Transverse colon (tissue), 4 donors: Measurements from ENCODE around the gene CRYBG2. TPM values are rescaled to one million over a fixed set of nuclear protein-coding genes. Genes with fewer than 3 reads are reported as not detected.
"Not testable (repeated sequence)": the region's sequence is repeated elsewhere in the genome, so short reads cannot be mapped to it uniquely, and the experiment has no call there.

Experiments
- DNase-seq: peaks from one replicate; pipeline ENCODE4 v3.0.0-alpha.2; 2019
- H3K27ac ChIP-seq, 4 donors: fragments of 200-600 bp; sonication (generic); 2 replicates each; pipeline ENCODE4 v1.5.1; 2016 to 2018; ENCODE audit warnings: inconsistent platforms in 4 of 4
- H3K27me3 ChIP-seq: fragments of 200-600 bp; sonication (generic); 2 replicates; pipeline ENCODE4 v1.5.1; 2017; ENCODE audit warnings: inconsistent platforms
- H3K36me3 ChIP-seq, 4 donors: fragments of 200-600 bp; sonication (generic); 2 replicates each; pipeline ENCODE4 v1.5.1; 2017 to 2019; ENCODE audit warnings: inconsistent platforms in 4 of 4
- H3K4me1 ChIP-seq, 4 donors: fragments of 200-600 bp; sonication (generic); 2 replicates each; pipeline ENCODE4 v1.5.1; 2017 to 2020; ENCODE audit warnings: inconsistent platforms in 4 of 4
- H3K4me3 ChIP-seq, 4 donors: fragments of 200-600 bp; sonication (generic); 1 replicate in 1 of 4; 2 replicates in 3 of 4; pipeline versions ENCODE4 v1.5.1 to v1.6.1; 2017 to 2019; ENCODE audit warnings: inconsistent platforms in 4 of 4
- H3K9me3 ChIP-seq, 2 donors: fragments of 200-600 bp; sonication (generic); 2 replicates each; pipeline ENCODE4 v1.5.1; 2017 to 2019; ENCODE audit warnings: inconsistent platforms in 2 of 2
- CTCF ChIP-seq, 5 experiments: fragments of 200-600 bp in 3 of 5; fragments of 450-650 bp in 2 of 5; sonication (generic) in 3 of 5; IDR thresholded peaks; 1 replicate in 2 of 5; 2 replicates in 3 of 5; pipeline ENCODE4 v1.5.1; 2016 to 2017; ENCODE audit warnings: antibody characterized with exemption in 5 of 5, inconsistent platforms in 3 of 5, mild to moderate bottlenecking in 2 of 5, moderate library complexity in 1 of 5
- EP300 ChIP-seq: sonication (generic); formaldehyde crosslinking; IDR thresholded peaks from one replicate; pipeline ENCODE4 v1.6.1; 2017; ENCODE audit warnings: antibody characterized with exemption, low read depth
- POLR2A ChIP-seq: fragments of 450-650 bp; IDR thresholded peaks from one replicate; pipeline ENCODE4 v1.6.1; 2016; ENCODE audit warnings: antibody characterized with exemption, mild to moderate bottlenecking, moderate library complexity
- POLR2AphosphoS5 ChIP-seq, 3 donors: sonication (generic); formaldehyde crosslinking; IDR thresholded peaks; one replicate each; pipeline ENCODE4 v1.6.1; 2016; ENCODE audit warnings: antibody characterized with exemption in 3 of 3
- WGBS, 2 donors: methylation state at CpG; one replicate each; pipeline ENCODE4 v1.1.5; 2018; ENCODE audit warnings: low coverage in 1 of 2; 5-methylcytosine and 5-hydroxymethylcytosine counted together
- in situ Hi-C, 4 donors: fragments of 200-750 bp; cut with MboI; loops; one replicate each; pipeline versions ENCODE4 v1.15.0 to v1.15.1; 2017; ENCODE audit warnings: low sequenced_read_pairs in 3 of 4, low pct_ligation_motif_present in 1 of 4, low pct_unique_long_range_greater_than_20kb in 1 of 4
- intact Hi-C: fragments of 100-400 bp; cut with DNase I; formaldehyde crosslinking; loops from one replicate; pipeline ENCODE4 v1.15.1; 2023; ENCODE audit warnings: low total_unique reads
- total RNA-seq, 4 donors: library from RNA; depleted of rRNA; stranded (reverse); fragments of >200 nt; gene quantifications; one replicate each; pipeline ENCODE4 v1.1.0, GENCODE V29; 2016

Gene CRYBG2
- total RNA-seq, 4 donors from 2014 or later = 2.8 to 41.9 (median 22.3) TPM

GRCh38 chr1:26387447-26387846 is 33.5 kb upstream of the CRYBG2 start:
- H3K27me3 ChIP-seq = no peaks in the 10 kb centered on the region
- intact Hi-C loops = no loop called here
- in situ Hi-C loops = no loop called here
- H3K27ac ChIP-seq = no peak overlapping the region
- WGBS, 2 donors = 47% methylated on average over 7 of the region's 7 CpGs; no CpG with 5 or more reads in 1 of the 2 donors
- no peaks in the 10 kb centered on the region for H3K9me3 ChIP-seq
- H3K36me3 ChIP-seq = no peaks in the 10 kb centered on the region
- TF ChIP-seq EP300 (no peak), CTCF (IDR thresholded peaks at IDR 0.05) (no peak), POLR2A (no peak), POLR2AphosphoS5 (IDR thresholded peaks at IDR 0.05) (no peak)
- no peak overlapping the region for H3K4me3 ChIP-seq
- H3K4me1 ChIP-seq = no peaks in the 10 kb centered on the region
- DNase-seq = peak; percentile 14

- DNase-seq, in situ Hi-C loops, H3K27me3 ChIP-seq, H3K36me3 ChIP-seq, H3K4me1 ChIP-seq, intact Hi-C loops, H3K27ac ChIP-seq, H3K9me3 ChIP-seq, H3K4me3 ChIP-seq: not testable (repeated sequence)
- WGBS, 2 donors = 83 to 91% methylated on average over 1 to 3 of the region's 3 CpGs
These were observed 31.1 kb upstream of the CRYBG2 start for GRCh38 chr1:26385063-26385462.

- H3K9me3 ChIP-seq = no peaks in the 10 kb centered on the region
- no peak overlapping the region for H3K27ac ChIP-seq
- H3K27me3 ChIP-seq = no peaks in the 10 kb centered on the region
- no peak for TF ChIP-seq POLR2AphosphoS5 (IDR thresholded peaks at IDR 0.05)
- in situ Hi-C loops (no loop called here), intact Hi-C loops (no loop called here)
- no peak overlapping the region for H3K4me3 ChIP-seq
- no peaks in the 10 kb centered on the region for H3K36me3 ChIP-seq
- 43 to 74% methylated on average over 3 of the region's 3 CpGs for WGBS, 2 donors
- no peaks in the 10 kb centered on the region for H3K4me1 ChIP-seq
- no peak for DNase-seq
These were observed 30.1 kb upstream of the CRYBG2 start for GRCh38 chr1:26384076-26384475.

- Histone ChIP-seq H3K27ac (no peak overlapping the region), H3K9me3 (no peaks in the 10 kb centered on the region), H3K4me3 (no peak overlapping the region), H3K36me3 (no peaks in the 10 kb centered on the region), H3K27me3 (no peaks in the 10 kb centered on the region), H3K4me1 (peaks cover 0 to 6% (median 3%) of the 10 kb centered on the region in 4 donors)
- TF ChIP-seq POLR2A (no peak), POLR2AphosphoS5 (IDR thresholded peaks at IDR 0.05) (no peak), EP300 (no peak), CTCF (IDR thresholded peaks at IDR 0.05) (no peak)
- WGBS, 2 donors = 60 to 95% methylated on average over 1 to 3 of the region's 3 CpGs
- in situ Hi-C loops (no loop called here), intact Hi-C loops (no loop called here)
- no peak for DNase-seq
These were observed 24.9 kb upstream of the CRYBG2 start for GRCh38 chr1:26378879-26379251.

GRCh38 chr1:26378088-26378878 is 24.4 kb upstream of the CRYBG2 start:
- 33 to 41% methylated on average over 3 to 5 of the region's 5 CpGs for WGBS, 2 donors
- H3K9me3 ChIP-seq = no peaks in the 10 kb centered on the region
- H3K4me3 ChIP-seq = no peak overlapping the region
- TF ChIP-seq CTCF (IDR thresholded peaks at IDR 0.05) = no peak
- TF ChIP-seq EP300 = no peak
- no peak for TF ChIP-seq POLR2AphosphoS5 (IDR thresholded peaks at IDR 0.05)
- TF ChIP-seq POLR2A = no peak
- no peaks in the 10 kb centered on the region for H3K36me3 ChIP-seq
- H3K4me1 ChIP-seq = peaks cover 0 to 6% (median 3%) of the 10 kb centered on the region in 4 donors
- intact Hi-C loops = no loop called here
- in situ Hi-C loops = no loop called here
- peak; percentile 35 for DNase-seq
- H3K27ac ChIP-seq = no peak overlapping the region
- H3K27me3 ChIP-seq = no peaks in the 10 kb centered on the region
